Measurements from ENCODE around the gene ZC3H15. TPM values are rescaled to one million over a fixed set of nuclear protein-coding genes. Genes with fewer than 3 reads are reported as not detected.

Gene ZC3H15
- polyA plus RNA-seq, 1 donor (not counting 4 experiments of a cell fraction or from before 2014, with no cell fraction given): 116 TPM

DNA sequence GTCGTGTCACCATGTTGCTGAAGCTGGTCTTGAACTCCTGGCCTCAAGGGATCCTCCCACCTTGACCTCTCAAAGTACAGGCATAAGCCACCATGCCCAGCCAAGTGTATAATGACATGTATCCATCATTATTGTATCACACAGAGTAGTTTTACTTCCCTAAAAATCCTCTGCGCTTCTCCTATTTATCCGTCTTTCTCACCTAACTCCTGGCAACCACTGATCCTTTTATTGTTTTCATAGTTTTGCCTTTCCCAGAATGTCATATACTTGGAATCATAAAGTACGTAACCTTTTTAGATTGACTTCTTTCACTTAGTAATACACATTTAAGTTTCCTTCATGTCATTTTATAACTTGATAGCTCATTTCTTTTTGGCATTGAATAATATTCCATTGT lies 51.0 kb downstream of the ZC3H15 start:
- H3K79me2 ChIP-seq (ENCODE audit: control insufficient read depth, insufficient read depth, low read length): no peaks in the 10 kb centered on the region
- no peak overlapping the region for H3K27ac ChIP-seq (ENCODE audit: control insufficient read depth, insufficient read depth, low read length)
- no peak for DNase-seq (ENCODE audit: low read depth, low spot score)
- H4K20me1 ChIP-seq (ENCODE audit: control insufficient read depth, extremely low read depth, insufficient read depth, low read length): no peaks in the 10 kb centered on the region
- no peaks in the 10 kb centered on the region for H3K9me3 ChIP-seq (ENCODE audit: control insufficient read depth, low read depth, low read length)
- no peak for FAIRE-seq
- H2AFZ ChIP-seq (ENCODE audit: control insufficient read depth, low read length): no peak overlapping the region
- H3K27me3 ChIP-seq (ENCODE audit: control insufficient read depth, extremely low read depth, insufficient read depth, low read length): no peaks in the 10 kb centered on the region
- H3K4me1 ChIP-seq (ENCODE audit: control insufficient read depth, extremely low read depth, insufficient read depth, low read length): peaks cover 4% of the 10 kb centered on the region
- dilution Hi-C loops (cut with MboI; ENCODE audit: extremely low pct_ligation_motif_present, low sequenced_read_pairs): no loop called here
- no peak overlapping the region for H3K4me2 ChIP-seq (ENCODE audit: control insufficient read depth, extremely low read depth, insufficient read depth, low read depth, low read length)
- TF ChIP-seq EZH2 (IDR thresholded peaks at IDR 0.05; ENCODE audit: low read length): no peak
- TF ChIP-seq, protein P1, sequence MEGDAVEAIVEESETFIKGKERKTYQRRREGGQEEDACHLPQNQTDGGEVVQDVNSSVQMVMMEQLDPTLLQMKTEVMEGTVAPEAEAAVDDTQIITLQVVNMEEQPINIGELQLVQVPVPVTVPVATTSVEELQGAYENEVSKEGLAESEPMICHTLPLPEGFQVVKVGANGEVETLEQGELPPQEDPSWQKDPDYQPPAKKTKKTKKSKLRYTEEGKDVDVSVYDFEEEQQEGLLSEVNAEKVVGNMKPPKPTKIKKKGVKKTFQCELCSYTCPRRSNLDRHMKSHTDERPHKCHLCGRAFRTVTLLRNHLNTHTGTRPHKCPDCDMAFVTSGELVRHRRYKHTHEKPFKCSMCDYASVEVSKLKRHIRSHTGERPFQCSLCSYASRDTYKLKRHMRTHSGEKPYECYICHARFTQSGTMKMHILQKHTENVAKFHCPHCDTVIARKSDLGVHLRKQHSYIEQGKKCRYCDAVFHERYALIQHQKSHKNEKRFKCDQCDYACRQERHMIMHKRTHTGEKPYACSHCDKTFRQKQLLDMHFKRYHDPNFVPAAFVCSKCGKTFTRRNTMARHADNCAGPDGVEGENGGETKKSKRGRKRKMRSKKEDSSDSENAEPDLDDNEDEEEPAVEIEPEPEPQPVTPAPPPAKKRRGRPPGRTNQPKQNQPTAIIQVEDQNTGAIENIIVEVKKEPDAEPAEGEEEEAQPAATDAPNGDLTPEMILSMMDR (optimal IDR thresholded peaks at IDR 0.05 in 1 of 3, IDR thresholded peaks at IDR 0.05 in 1 of 3, conservative IDR thresholded peaks at IDR 0.05 in 1 of 3; ENCODE audit: extremely low read depth in 1 of 3, insufficient read depth in 2 of 3, low read length in 3 of 3): no peak
- H3K9ac ChIP-seq (ENCODE audit: control insufficient read depth, extremely low read depth, insufficient read depth, low read length): no peak overlapping the region
- H3K36me3 ChIP-seq (ENCODE audit: control insufficient read depth in 2 of 2, extremely low read depth in 1 of 2, insufficient read depth in 2 of 2, low read length in 2 of 2): no peaks in the 10 kb centered on the region
- no peak overlapping the region for H3K4me3 ChIP-seq (ENCODE audit: control insufficient read depth in 2 of 3, extremely low read depth in 1 of 3, insufficient read depth in 2 of 3, low read depth in 1 of 3, low read length in 3 of 3)
- no peaks in the 10 kb centered on the region for H3K9me1 ChIP-seq (ENCODE audit: control insufficient read depth, extremely low read depth, insufficient read depth, low read length)

DNA sequence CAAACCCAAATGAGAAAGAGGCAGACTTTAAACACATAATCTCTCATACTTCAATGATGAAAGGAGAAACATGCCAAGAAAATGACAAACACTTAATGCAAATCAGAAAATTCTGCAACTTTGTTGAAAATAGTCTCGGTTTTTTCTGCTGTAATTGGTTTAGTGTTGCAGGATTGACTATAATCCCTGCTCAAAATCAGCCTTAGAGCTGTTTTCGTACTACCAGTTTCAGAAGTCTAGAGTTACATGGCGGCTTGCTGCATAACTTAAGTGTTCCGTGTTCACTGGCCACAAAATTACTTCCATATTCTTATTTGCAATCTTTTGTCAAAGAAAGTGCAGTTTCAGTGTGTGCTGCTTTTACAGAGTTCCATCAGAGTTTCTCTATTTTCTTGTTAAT lies 54.9 kb downstream of the ZC3H15 start:
- Histone ChIP-seq H2AFZ (ENCODE audit: control insufficient read depth, low read length) (no peak overlapping the region), H4K20me1 (ENCODE audit: control insufficient read depth, extremely low read depth, insufficient read depth, low read length) (no peaks in the 10 kb centered on the region), H3K9me1 (ENCODE audit: control insufficient read depth, extremely low read depth, insufficient read depth, low read length) (no peaks in the 10 kb centered on the region), H3K9ac (ENCODE audit: control insufficient read depth, extremely low read depth, insufficient read depth, low read length) (no peak overlapping the region), H3K4me2 (ENCODE audit: control insufficient read depth, extremely low read depth, insufficient read depth, low read depth, low read length) (no peak overlapping the region), H3K9me3 (ENCODE audit: control insufficient read depth, low read depth, low read length) (no peaks in the 10 kb centered on the region), H3K27me3 (ENCODE audit: control insufficient read depth, extremely low read depth, insufficient read depth, low read length) (no peaks in the 10 kb centered on the region), H3K4me1 (ENCODE audit: control insufficient read depth, extremely low read depth, insufficient read depth, low read length) (peaks cover 34% of the 10 kb centered on the region), H3K27ac (ENCODE audit: control insufficient read depth, insufficient read depth, low read length) (no peak overlapping the region), H3K36me3 (ENCODE audit: control insufficient read depth in 2 of 2, extremely low read depth in 1 of 2, insufficient read depth in 2 of 2, low read length in 2 of 2) (no peaks in the 10 kb centered on the region), H3K4me3 (ENCODE audit: control insufficient read depth in 2 of 3, extremely low read depth in 1 of 3, insufficient read depth in 2 of 3, low read depth in 1 of 3, low read length in 3 of 3) (no peak overlapping the region), H3K79me2 (ENCODE audit: control insufficient read depth, insufficient read depth, low read length) (no peaks in the 10 kb centered on the region)
- TF ChIP-seq, protein P1 (optimal IDR thresholded peaks at IDR 0.05 in 1 of 3, IDR thresholded peaks at IDR 0.05 in 1 of 3, conservative IDR thresholded peaks at IDR 0.05 in 1 of 3; ENCODE audit: extremely low read depth in 1 of 3, insufficient read depth in 2 of 3, low read length in 3 of 3): no peak
- no peak for TF ChIP-seq EZH2 (IDR thresholded peaks at IDR 0.05; ENCODE audit: low read length)
- no peak for DNase-seq (ENCODE audit: low read depth, low spot score)
- dilution Hi-C loops (cut with MboI; ENCODE audit: extremely low pct_ligation_motif_present, low sequenced_read_pairs): no loop called here
- FAIRE-seq: no peak

All from keratinocyte (primary cell).